DMS 273 treated with DMSO at 0.1 percent for 48 hours (cell line): ENCODE results near the gene TSPAN3.

ENCODE experiments used
- DNase-seq: peaks from one replicate; lab custom pipeline; 2025; lab: John Stamatoyannopoulos, UW

The TSPAN3 gene

GRCh38 chr15:77033729-77034671, 36.9 kb downstream of the TSPAN3 start:
- DNase-seq, result no peak

GRCh38 chr15:77033417-77033728, 37.5 kb downstream of the TSPAN3 start:
- DNase-seq, result no peak

DNA sequence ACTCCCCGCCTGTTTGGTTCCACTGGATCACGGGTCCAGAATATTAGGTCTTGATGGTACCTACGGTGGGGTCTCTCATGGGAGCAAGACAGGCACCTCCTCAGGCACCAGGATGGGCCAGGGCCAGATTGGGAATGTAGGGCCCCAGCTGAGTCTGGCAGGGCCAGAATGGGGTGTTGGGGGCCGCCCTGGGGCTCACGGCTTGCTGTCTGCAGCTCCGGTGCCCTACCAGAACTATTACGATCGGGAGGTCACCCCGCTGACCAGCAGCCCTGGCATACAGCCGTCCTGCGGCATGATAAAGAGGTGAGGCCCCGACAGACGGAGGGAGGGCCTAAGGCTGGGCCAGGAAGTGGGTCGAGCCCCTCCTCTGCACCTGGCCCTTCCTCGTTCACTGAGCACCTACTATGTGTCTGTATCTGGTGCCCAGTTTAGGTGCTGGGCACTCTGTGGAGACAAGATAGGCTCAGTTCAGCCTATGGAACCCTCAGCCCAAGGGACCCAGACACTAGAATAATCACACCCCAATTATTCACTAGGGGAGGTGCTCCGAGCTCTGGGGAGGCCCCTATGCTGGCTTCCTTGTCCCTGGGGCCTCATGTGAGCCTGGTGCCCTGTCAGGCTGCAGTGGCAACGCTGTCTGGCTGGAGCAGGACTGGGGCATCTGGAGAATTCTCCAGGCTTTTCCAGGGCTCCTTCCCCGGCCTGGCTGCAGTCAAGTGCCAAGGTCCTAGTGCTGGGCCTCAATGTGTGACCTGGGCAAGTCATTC, 38.1 kb downstream of the TSPAN3 start:
- no peak for DNase-seq

GRCh38 chr15:77032052-77032646, 38.8 kb downstream of the TSPAN3 start:
- no peak for DNase-seq

- peak; percentile 12 for DNase-seq
Observed at GRCh38 chr15:77031376-77032050, 39.4 kb downstream of the TSPAN3 start.

GRCh38 chr15:77030928-77031375, 40.0 kb downstream of the TSPAN3 start:
- no peak for DNase-seq

DNA sequence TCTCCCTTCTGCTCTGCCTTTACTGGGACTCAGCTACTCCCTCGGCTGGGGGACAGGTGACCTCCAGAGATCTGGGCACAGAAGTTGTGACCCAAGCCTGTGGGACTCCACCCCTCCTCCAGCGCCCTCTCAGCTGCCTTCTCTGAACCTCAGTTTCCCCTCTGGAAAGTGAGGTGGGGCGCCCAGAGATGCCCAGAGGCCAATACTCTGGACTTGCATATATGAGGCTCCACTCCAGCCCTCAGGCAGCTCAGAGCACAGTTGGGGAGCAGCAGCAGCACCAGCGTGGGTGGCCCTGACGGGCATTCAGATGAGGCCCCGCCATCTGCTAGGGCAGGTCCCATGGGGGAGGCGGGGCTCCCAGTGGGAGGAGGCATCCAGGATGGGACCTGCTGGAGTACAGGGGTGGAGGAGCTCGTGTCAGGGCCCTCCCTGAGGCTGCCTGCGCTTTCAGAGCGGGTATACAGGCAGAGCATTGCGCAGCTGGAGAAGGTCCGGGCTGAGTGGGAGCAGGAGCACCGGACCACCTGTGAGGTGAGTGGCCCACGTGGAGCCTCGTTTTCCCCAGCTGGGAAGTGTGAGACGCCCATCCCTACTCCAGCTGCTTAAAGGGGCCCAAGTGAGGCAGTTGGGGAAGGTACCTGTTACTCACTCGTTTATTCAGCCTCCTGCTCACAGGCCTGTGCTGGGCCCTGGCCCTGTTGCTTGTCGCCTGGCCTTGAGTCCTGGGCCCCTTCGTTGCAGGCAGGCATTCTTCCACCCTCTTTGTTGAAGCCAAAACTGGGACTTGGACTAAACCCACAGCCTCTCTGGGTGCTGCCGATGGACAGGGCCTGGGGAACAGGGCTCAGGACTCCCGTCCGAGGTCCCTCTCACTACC, 40.6 kb downstream of the TSPAN3 start:
- peak; percentile 74 for DNase-seq

DNA sequence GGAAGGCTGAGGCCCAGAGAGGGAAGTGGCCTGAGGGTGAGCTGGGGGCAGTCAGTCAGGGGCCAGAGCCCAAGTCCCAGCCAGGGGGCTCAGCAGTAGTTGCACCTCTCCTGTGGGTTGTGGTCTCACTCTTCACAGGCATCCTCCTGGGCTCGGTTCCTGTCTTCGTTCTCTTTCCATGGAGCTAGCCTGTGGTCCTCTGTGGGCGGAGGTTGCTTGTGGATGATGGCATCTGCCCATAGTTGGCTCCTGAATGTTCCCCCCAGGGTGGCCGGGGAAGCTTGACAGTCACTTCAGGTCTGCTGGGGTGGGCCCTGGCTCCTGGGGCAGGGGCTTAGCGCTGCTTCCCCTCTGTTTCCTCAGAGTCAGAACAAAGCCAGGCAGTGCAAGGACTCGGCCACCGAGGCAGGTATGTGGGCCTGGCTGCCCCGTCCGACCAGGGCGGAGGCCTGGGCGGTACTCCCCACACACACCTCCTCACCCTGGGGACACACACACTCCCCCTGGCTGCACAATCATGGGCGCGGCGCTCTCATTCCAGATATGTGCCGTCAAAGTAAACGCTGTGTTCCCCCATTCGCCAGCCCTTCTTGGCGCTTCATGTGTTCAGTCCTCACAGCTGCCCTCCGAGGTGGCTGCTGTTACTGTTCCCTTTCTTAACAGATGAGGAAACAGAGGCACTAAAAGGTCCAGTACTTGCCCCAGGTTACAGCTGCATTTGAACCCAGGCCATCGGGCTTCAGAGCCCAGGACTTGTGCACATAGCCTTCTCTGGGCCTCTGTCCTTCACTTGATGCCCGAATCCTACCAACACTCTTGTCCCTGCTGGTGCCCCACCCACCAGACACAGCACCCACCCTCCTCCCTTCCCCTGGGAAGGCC, 41.5 kb downstream of the TSPAN3 start:
- DNase-seq, result no peak

DNA sequence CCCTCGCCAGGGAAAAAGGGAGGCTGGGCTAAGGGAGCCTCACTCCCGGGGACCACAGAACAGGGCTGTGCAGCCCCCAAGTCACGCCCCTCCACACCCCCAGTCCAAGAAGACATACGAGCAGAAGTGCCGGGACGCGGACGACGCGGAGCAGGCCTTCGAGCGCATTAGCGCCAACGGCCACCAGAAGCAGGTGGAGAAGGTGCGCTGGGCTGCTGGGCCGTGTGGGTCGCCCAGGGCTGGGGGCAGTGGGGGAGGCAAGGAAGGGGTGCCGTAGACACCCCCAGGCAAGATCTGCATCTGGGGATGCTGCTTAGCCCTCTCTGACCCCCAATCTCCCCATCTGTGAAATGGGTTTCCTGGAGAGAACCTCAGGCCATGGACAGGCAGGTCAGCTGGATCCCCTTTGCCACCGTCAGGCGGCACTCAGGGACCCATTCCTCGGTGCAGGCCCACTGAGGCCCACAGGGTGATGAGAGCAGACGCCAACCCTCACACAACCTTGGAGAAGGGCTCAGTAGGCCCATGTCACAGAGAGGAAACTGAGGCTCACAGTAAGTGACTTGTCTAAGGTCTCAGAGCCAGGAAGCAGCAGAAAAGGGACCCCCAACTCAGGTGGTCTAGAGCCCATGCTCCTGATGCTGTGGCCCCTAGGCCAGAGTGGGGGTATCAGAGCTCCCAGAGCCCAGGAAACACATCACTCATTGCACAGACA, 42.3 kb downstream of the TSPAN3 start:
- no peak for DNase-seq

- no peak for DNase-seq
Observed at GRCh38 chr15:77027697-77028450, 43.0 kb downstream of the TSPAN3 start.

DNA sequence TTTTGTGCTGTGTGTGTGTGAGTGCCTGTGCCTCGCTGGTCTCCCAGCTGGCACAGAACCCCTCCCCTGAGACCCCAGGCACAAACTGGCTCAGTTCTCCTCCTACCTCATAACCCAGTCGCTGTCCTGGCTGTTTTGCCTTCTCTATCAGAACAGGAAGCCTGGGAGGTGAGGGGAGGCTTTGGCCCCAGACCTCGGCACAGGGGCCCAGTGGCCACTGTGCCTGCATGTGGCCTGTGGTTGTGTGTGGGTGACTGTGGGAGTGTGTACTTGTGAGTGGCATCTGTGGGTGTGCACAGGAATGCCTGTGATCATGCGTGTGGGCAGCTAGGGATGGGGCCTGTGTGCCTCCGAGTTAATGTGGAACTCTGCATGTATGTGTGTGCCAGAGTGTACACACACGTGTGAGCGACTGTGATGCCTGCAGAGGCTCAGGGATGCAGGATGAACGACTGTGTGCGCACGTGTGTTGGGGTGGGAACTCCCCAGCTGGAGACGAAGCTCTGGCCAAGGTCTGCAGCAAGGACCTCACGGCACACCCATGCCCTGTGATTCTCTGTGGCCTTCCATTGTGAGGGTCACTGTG, 43.7 kb downstream of the TSPAN3 start:
- DNase-seq, result no peak

GRCh38 chr15:77026501-77027110, 44.3 kb downstream of the TSPAN3 start:
- no peak for DNase-seq

- DNase-seq, result no peak
Observed at GRCh38 chr15:77025941-77026411, 44.9 kb downstream of the TSPAN3 start.

DNA sequence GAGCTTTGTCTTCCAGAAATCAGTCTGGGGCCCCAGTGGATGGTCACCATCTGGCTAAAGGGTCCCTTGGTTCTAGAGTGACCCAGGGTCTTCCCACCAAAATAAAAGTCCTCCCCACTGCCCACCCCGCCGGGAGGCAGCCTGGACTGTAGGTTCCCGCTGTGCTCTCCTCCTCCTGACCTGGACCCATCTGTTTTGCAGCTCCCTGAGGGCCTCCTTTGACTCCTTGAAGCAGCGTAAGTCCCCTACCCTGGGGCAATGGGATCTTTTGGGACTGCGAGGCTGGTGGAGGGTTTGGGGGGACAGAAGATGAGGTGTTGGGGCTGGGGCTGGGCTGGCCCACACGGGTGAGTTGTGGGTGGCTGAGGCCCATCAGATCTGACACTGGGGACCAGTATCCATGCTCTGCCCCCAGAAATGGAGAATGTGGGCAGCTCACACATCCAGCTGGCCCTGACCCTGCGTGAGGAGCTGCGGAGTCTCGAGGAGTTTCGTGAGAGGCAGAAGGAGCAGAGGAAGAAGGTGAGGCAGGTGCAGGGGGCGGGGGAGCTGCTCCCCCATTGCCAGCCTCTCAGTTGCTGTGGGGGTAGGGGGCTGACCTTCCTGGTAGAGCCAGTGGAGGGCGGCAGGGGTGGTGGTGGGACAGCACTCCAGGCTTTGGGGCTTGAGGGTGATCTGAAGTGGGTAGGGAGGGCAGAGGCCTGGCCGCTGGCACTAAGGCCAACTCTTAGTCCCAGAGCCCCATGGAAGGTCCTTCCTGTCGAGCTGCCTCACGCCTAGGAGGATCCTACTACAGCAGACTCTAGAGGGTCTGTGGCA, 45.6 kb downstream of the TSPAN3 start:
- DNase-seq, result no peak

DNA sequence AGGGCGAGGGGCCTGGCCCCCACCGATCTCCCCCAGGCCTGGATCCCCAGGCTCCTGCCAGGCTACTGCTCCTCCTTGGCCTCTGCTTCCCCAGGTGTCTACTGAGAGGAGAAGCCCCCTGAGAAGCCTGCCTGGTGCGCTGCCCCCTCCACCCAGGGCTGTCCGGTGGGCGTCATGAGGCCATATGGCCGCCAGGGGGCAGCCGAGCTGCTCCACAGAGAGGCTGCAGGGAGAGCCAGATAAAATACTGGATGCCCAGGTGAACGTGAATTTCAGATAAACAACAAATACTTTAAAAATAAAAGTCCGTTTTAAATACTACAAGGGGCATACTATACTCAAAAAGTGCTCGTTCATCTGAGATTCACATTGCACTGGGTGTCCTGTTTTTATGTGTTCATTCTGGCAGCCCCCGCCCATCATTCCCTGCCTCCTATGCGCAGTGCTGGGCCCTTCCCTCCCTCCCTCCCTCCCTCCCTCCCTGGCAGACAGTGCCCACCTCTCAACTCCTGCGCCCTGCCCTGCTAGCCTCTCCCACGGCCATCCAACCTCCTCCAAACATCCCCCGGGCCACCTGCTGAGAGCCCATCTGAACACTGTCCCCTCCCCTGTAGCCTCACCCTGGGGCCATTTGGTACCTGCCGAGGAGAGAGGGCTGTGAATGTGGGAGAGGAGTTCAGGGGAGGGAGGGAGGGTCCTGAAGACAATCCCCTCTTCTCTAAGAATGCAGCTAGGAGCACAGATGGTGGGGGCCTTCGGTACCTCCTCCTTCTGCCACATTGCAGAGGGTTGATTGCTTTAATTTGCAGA, 46.4 kb downstream of the TSPAN3 start:
- DNase-seq, result peak; percentile 31
